Fibroblast of lung (primary cell): ENCODE results near the gene SRCIN1.

Source experiments
- EZH2 ChIP-seq: IDR thresholded peaks from 2 replicates; pipeline ENCODE4 v1.5.1; 2012; ENCODE audit warnings: low read length, control low read depth, mild to moderate bottlenecking; ENCODE audit errors: missing control alignments
- TF ChIP-seq, protein P1 (sequence below), 2 donors: IDR thresholded peaks in 1 of 2; conservative IDR thresholded peaks in 1 of 2; 1 replicate in 1 of 2; 2 replicates in 1 of 2; pipeline ENCODE4 v1.5.1; 2011 to 2012; ENCODE audit warnings: low read length in 2 of 2, control low read depth in 1 of 2, inconsistent platforms in 1 of 2, low read depth in 1 of 2, mild to moderate bottlenecking in 1 of 2

DNA sequence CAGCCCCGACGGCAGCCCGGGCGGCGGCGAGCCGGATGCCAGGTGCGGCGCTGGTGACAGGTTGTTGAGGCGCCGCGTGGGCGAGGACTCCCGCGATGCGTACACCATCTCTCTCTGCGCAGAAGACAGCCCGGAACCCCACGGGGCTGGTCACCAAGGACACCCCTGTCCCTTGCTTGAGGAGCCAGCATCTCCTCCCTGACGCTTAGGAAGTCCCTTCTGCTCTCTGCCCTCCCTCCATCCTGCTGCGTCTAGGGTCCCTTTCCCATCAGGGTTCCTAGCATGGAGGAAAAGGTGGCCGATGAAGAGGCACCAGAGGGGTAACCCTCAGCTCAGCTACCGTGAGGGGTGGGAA lies 43.6 kb downstream of the SRCIN1 start:
- TF ChIP-seq, protein P1, sequence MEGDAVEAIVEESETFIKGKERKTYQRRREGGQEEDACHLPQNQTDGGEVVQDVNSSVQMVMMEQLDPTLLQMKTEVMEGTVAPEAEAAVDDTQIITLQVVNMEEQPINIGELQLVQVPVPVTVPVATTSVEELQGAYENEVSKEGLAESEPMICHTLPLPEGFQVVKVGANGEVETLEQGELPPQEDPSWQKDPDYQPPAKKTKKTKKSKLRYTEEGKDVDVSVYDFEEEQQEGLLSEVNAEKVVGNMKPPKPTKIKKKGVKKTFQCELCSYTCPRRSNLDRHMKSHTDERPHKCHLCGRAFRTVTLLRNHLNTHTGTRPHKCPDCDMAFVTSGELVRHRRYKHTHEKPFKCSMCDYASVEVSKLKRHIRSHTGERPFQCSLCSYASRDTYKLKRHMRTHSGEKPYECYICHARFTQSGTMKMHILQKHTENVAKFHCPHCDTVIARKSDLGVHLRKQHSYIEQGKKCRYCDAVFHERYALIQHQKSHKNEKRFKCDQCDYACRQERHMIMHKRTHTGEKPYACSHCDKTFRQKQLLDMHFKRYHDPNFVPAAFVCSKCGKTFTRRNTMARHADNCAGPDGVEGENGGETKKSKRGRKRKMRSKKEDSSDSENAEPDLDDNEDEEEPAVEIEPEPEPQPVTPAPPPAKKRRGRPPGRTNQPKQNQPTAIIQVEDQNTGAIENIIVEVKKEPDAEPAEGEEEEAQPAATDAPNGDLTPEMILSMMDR (conservative IDR thresholded peaks at IDR 0.05 in 1 of 2, IDR thresholded peaks at IDR 0.05 in 1 of 2; ENCODE audit: low read depth in 1 of 2, low read length in 2 of 2) = no peak
- TF ChIP-seq EZH2 = peak; percentile 93
